Measurements from ENCODE around the gene C1S. TPM values are rescaled to one million over a fixed set of nuclear protein-coding genes. Genes with fewer than 3 reads are reported as not detected.

The C1S gene
- total RNA-seq, 1 experiment from 2014 or later, result 32.4 TPM

DNA sequence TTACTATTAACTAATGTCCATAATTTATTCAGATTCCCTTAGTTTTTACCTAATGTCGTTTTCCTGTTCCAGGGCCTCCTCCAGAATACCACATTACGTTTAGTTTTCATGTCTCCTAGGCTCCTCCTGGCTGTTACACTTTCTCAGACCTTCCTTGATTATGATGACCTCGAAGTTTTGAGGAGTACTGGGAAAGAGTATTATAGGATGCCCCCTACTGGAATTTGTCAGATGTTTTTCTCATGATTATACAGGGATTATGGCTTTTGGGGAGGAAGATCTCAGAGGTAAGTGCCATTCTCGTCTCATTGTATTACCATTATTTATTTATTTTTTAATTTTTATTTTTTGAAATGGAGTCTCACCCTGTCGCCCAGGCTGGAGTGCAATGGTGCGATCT, 17.7 kb upstream of the C1S start:
- Histone ChIP-seq H3K27ac (no peak overlapping the region), H3K36me3 (ENCODE audit: low read depth) (no peaks in the 10 kb centered on the region), H3K9me2 (ENCODE audit: insufficient read depth) (no peaks in the 10 kb centered on the region), H3K4me3 (no peak overlapping the region), H3K79me2 (ENCODE audit: low read depth) (no peaks in the 10 kb centered on the region), H4K20me1 (ENCODE audit: insufficient read depth) (no peaks in the 10 kb centered on the region), H3K4me2 (no peak overlapping the region), H2AFZ (no peak overlapping the region), H3F3A (ENCODE audit: insufficient read depth, low read depth) (no peaks in the 10 kb centered on the region; the same call in 1 of the 2 replicates), H3K4me1 (replicated peaks; ENCODE audit: insufficient read depth) (no peaks in the 10 kb centered on the region), H3K27me3 (ENCODE audit: insufficient read depth, low read depth) (no peaks in the 10 kb centered on the region), H3K9me3 (ENCODE audit: insufficient read depth, low read depth) (no peaks in the 10 kb centered on the region)
- POLR2A ChIA-PET (ENCODE audit: unreplicated experiment), result no interaction called here
- CTCF ChIA-PET, result interaction anchor here (0.6 to 1.6 kb wide), 2 partner anchors 27 to 514 kb away, joined by 3 to 4 read pairs; no protein-coding TSS in a partner anchor
- intact Hi-C loops (cut with micrococcal nuclease; ENCODE audit: unreplicated experiment), result loop anchor here (1.0 to 2.0 kb wide), 2 partner anchors 72 to 97 kb away; partner anchors contain the start of genes EMG1 and PHB2
- peak in 1 of 2 experiments; percentile 48 for DNase-seq
- TF ChIP-seq EZH2 (IDR thresholded peaks at IDR 0.05; ENCODE audit: low read depth), result no peak
- TF ChIP-seq, protein P1, sequence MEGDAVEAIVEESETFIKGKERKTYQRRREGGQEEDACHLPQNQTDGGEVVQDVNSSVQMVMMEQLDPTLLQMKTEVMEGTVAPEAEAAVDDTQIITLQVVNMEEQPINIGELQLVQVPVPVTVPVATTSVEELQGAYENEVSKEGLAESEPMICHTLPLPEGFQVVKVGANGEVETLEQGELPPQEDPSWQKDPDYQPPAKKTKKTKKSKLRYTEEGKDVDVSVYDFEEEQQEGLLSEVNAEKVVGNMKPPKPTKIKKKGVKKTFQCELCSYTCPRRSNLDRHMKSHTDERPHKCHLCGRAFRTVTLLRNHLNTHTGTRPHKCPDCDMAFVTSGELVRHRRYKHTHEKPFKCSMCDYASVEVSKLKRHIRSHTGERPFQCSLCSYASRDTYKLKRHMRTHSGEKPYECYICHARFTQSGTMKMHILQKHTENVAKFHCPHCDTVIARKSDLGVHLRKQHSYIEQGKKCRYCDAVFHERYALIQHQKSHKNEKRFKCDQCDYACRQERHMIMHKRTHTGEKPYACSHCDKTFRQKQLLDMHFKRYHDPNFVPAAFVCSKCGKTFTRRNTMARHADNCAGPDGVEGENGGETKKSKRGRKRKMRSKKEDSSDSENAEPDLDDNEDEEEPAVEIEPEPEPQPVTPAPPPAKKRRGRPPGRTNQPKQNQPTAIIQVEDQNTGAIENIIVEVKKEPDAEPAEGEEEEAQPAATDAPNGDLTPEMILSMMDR (conservative IDR thresholded peaks at IDR 0.05), result peak; percentile 67
- no TSS peak for BruUV-seq (replicated peaks)

DNA sequence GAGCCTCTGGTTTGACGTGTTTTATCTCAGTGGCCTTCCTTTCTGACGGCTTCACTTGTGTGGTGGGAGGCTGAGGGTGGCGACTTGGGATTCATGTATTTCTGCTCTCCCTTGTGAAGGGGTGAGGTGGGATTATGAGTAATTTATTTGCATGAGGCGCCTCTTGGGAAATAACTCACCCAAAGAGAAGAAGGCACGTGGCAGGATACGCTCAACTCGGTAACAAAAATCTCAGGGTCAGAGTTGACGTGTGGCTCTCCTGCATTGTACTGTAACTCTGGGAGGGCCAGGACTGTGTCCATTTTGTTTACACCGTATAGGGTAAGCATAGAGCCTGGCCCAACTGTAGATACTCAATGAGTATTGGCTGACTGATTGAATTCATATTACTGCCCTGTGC, 14.6 kb upstream of the C1S start:
- Histone ChIP-seq H3K79me2 (ENCODE audit: low read depth) (no peaks in the 10 kb centered on the region), H3K27ac (no peak overlapping the region), H3K9me3 (ENCODE audit: insufficient read depth, low read depth) (no peaks in the 10 kb centered on the region), H3K27me3 (ENCODE audit: insufficient read depth, low read depth) (peaks cover 5% of the 10 kb centered on the region; the same call in 1 of the 2 replicates), H4K20me1 (ENCODE audit: insufficient read depth) (no peaks in the 10 kb centered on the region), H3F3A (ENCODE audit: insufficient read depth, low read depth) (no peaks in the 10 kb centered on the region; the same call in 1 of the 2 replicates), H3K4me2 (no peak overlapping the region), H3K36me3 (ENCODE audit: low read depth) (no peaks in the 10 kb centered on the region), H2AFZ (no peak overlapping the region), H3K9me2 (ENCODE audit: insufficient read depth) (no peaks in the 10 kb centered on the region), H3K4me1 (replicated peaks; ENCODE audit: insufficient read depth) (no peaks in the 10 kb centered on the region), H3K4me3 (no peak overlapping the region)
- ChIA-PET POLR2A (ENCODE audit: unreplicated experiment) (no interaction called here), CTCF (no interaction called here)
- intact Hi-C loops (cut with micrococcal nuclease; ENCODE audit: unreplicated experiment), result no loop called here
- BruUV-seq (replicated peaks), result no TSS peak
- no peak for DNase-seq
- TF ChIP-seq EZH2 (IDR thresholded peaks at IDR 0.05; ENCODE audit: low read depth), result no peak
- TF ChIP-seq, protein P1 (conservative IDR thresholded peaks at IDR 0.05), result no peak

DNA sequence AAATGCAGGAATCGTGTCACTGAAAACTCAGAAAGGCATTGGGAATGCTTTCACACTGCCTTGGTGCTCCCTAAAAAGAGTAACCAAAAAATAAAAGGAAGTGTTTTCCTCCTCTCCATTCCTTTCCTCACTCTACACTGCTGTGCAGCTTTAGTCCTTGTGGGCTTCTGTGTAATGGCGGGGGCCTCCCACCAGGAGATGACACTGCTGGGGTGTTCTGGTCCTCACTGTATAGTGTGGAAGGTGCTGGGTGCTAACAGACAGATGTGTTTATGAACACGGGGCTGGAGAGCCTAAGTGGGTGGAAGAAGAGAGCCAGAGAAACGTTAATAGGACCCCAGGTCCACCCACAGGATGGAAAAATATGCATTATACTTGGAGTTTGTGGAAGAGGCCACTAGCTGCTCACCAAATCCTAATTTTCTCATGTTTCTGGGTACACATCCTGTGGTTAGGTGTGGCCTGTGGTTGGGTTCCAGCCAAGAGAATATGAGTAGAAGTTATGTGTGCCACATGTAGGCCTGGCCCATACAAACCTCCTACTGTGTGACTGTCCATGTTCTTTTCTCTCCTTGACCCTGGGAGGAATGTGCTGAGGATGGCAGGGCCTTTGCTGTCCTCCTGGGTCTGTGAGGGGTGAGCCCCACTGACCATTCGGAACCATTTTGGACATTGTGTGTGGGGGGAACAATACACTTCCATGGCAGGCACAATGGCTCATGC, 14.0 kb upstream of the C1S start:
- BruUV-seq (replicated peaks), result no TSS peak
- Histone ChIP-seq H3K4me2 (no peak overlapping the region), H3K27me3 (ENCODE audit: insufficient read depth, low read depth) (peaks cover 8% of the 10 kb centered on the region; the same call in 1 of the 2 replicates), H3K9me3 (ENCODE audit: insufficient read depth, low read depth) (no peaks in the 10 kb centered on the region), H3K79me2 (ENCODE audit: low read depth) (no peaks in the 10 kb centered on the region), H3K9me2 (ENCODE audit: insufficient read depth) (no peaks in the 10 kb centered on the region; the same call in 1 of the 2 replicates), H3K4me3 (no peak overlapping the region), H3K4me1 (replicated peaks; ENCODE audit: insufficient read depth) (no peaks in the 10 kb centered on the region), H3K27ac (no peak overlapping the region), H3F3A (ENCODE audit: insufficient read depth, low read depth) (no peaks in the 10 kb centered on the region; the same call in 1 of the 2 replicates), H3K36me3 (ENCODE audit: low read depth) (no peaks in the 10 kb centered on the region), H2AFZ (no peak overlapping the region), H4K20me1 (ENCODE audit: insufficient read depth) (no peaks in the 10 kb centered on the region)
- ChIA-PET CTCF (no interaction called here), POLR2A (ENCODE audit: unreplicated experiment) (no interaction called here)
- TF ChIP-seq EZH2 (IDR thresholded peaks at IDR 0.05; ENCODE audit: low read depth), result no peak
- TF ChIP-seq, protein P1 (conservative IDR thresholded peaks at IDR 0.05), result no peak
- intact Hi-C loops (cut with micrococcal nuclease; ENCODE audit: unreplicated experiment), result no loop called here
- DNase-seq, result no peak
